T-helper 1 cell treated with Interleukin-12 subunit alpha and Interleukin-12 subunit beta and Interleukin-4 antibody, amounts not matched to agents 30 μg/mL and 1 μg/mL, for 36 hours (primary cell): ENCODE data around the gene RASSF3.

ENCODE experiments used
- H3K27ac Mint-ChIP-seq: one replicate; pipeline ENCODE4 v1.8.0; 2021; ENCODE audit warnings: mild to moderate bottlenecking, mixed read lengths
- H3K27me3 Mint-ChIP-seq: one replicate; pipeline ENCODE4 v1.8.0; 2021; ENCODE audit warnings: low read depth, mixed read lengths
- H3K36me3 Mint-ChIP-seq: one replicate; pipeline ENCODE4 v1.8.0; 2021; ENCODE audit warnings: low read depth, mixed read lengths
- H3K4me1 Mint-ChIP-seq: one replicate; pipeline ENCODE4 v1.8.0; 2021; ENCODE audit warnings: low read depth, mixed read lengths
- H3K4me3 Mint-ChIP-seq: one replicate; pipeline ENCODE4 v1.8.0; 2021; ENCODE audit warnings: mild to moderate bottlenecking, moderate library complexity, mixed read lengths
- H3K9me3 Mint-ChIP-seq: one replicate; pipeline ENCODE4 v1.8.0; 2021; ENCODE audit warnings: mixed read lengths

The RASSF3 gene

GRCh38 chr12:64610079-64610659 lies at the start of gene RASSF3:
Gene RASSF3 (plus strand): TSS chr12:64610495. CDS start chr12:64610633, 138 bp downstream.
- H3K27ac Mint-ChIP-seq = peak within 1 kb of the TSS; percentile 90
- no peaks in the 10 kb centered on the region for H3K9me3 Mint-ChIP-seq
- peaks cover 26% of the 10 kb centered on the region for H3K4me1 Mint-ChIP-seq
- no peaks in the 10 kb centered on the region for H3K27me3 Mint-ChIP-seq
- peaks cover 18% of the 10 kb centered on the region for H3K36me3 Mint-ChIP-seq
- H3K4me3 Mint-ChIP-seq = peak within 1 kb of the TSS; percentile 99

- Mint-ChIP-seq H3K27me3 (peaks cover 5% of the 10 kb centered on the region), H3K4me1 (no peaks in the 10 kb centered on the region), H3K36me3 (no peaks in the 10 kb centered on the region), H3K27ac (no peak overlapping the region), H3K9me3 (no peaks in the 10 kb centered on the region), H3K4me3 (no peak overlapping the region)
Observed at GRCh38 chr12:64561302-64562136, 48.8 kb upstream of the RASSF3 start.

GRCh38 chr12:64566122-64566521 lies 44.2 kb upstream of the RASSF3 start:
- Mint-ChIP-seq H3K4me1 (peaks cover 6% of the 10 kb centered on the region), H3K27me3 (no peaks in the 10 kb centered on the region), H3K9me3 (no peaks in the 10 kb centered on the region), H3K36me3 (no peaks in the 10 kb centered on the region), H3K4me3 (no peak overlapping the region), H3K27ac (no peak overlapping the region)

GRCh38 chr12:64566831-64567517 lies 43.3 kb upstream of the RASSF3 start:
- peaks cover 8% of the 10 kb centered on the region for H3K4me1 Mint-ChIP-seq
- no peak overlapping the region for H3K27ac Mint-ChIP-seq
- no peaks in the 10 kb centered on the region for H3K9me3 Mint-ChIP-seq
- H3K4me3 Mint-ChIP-seq = no peak overlapping the region
- no peaks in the 10 kb centered on the region for H3K27me3 Mint-ChIP-seq
- no peaks in the 10 kb centered on the region for H3K36me3 Mint-ChIP-seq

- no peak overlapping the region for H3K4me3 Mint-ChIP-seq
- no peaks in the 10 kb centered on the region for H3K36me3 Mint-ChIP-seq
- no peak overlapping the region for H3K27ac Mint-ChIP-seq
- H3K27me3 Mint-ChIP-seq = no peaks in the 10 kb centered on the region
- H3K9me3 Mint-ChIP-seq = no peaks in the 10 kb centered on the region
- H3K4me1 Mint-ChIP-seq = peaks cover 8% of the 10 kb centered on the region
Observed at GRCh38 chr12:64567570-64567969, 42.7 kb upstream of the RASSF3 start.

- H3K4me1 Mint-ChIP-seq = peaks cover 8% of the 10 kb centered on the region
- no peak overlapping the region for H3K27ac Mint-ChIP-seq
- H3K36me3 Mint-ChIP-seq = no peaks in the 10 kb centered on the region
- H3K9me3 Mint-ChIP-seq = no peaks in the 10 kb centered on the region
- H3K27me3 Mint-ChIP-seq = no peaks in the 10 kb centered on the region
- no peak overlapping the region for H3K4me3 Mint-ChIP-seq
Observed at GRCh38 chr12:64568298-64568697, 42.0 kb upstream of the RASSF3 start.

DNA sequence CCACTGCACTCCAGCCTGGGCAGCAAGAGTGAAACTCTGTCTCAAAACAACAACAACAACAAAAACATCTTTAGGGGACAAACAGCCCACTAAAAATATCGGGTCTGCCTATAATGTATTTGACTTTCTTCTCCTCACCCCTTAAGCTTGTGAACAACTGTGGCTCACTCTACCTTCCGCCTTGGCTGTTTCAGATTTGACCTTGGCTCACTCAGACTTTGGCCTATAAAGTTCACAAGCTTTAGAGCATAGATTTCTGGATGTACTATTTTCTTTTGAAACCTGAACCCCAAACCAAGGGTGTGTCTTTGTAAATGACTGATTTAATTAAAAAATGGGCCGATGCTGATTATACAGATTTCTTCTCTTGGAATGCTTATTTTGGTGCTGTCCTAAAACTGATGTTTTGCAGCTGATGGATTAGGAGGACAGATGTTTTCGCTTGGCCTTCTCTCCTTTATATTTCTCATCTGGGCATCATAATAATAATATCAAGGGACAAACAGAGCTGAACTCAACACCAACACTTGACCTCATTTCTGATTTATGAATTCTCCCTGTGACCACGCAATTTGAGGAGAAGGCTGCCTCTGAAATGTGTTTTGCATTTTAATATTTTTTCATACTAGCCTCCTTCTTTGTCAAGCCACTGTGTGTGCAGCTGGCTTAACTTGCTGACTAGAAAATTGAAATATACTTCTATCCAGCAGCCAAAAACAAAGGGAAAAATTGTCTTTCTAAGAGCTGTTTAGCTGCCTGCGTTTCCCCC lies 40.2 kb upstream of the RASSF3 start:
- H3K36me3 Mint-ChIP-seq = no peaks in the 10 kb centered on the region
- H3K4me3 Mint-ChIP-seq = no peak overlapping the region
- H3K4me1 Mint-ChIP-seq = peaks cover 8% of the 10 kb centered on the region
- H3K27me3 Mint-ChIP-seq = no peaks in the 10 kb centered on the region
- H3K9me3 Mint-ChIP-seq = peaks cover 11% of the 10 kb centered on the region
- no peak overlapping the region for H3K27ac Mint-ChIP-seq

DNA sequence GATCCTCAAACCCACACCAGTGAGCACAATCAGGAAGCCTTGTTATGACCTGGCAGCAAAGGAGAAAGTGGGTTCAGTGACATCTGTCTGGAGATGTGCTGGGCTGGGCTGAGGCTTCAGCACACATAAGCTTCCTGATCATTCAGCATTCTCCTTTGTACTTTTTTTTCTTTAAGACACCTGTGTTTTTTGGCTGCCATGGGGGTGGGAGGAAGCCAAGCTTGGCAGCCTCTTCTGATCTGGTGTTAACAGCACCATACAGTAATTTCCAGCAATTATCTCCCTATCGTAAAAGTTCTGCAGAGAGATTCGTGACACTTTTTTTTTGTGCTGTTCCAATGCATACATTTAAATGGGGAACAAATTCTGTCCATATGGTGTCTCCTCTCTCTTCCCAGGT lies 38.9 kb upstream of the RASSF3 start:
- peaks cover 18% of the 10 kb centered on the region for H3K9me3 Mint-ChIP-seq
- no peaks in the 10 kb centered on the region for H3K27me3 Mint-ChIP-seq
- H3K4me1 Mint-ChIP-seq = peaks cover 8% of the 10 kb centered on the region
- no peaks in the 10 kb centered on the region for H3K36me3 Mint-ChIP-seq
- H3K27ac Mint-ChIP-seq = no peak overlapping the region
- no peak overlapping the region for H3K4me3 Mint-ChIP-seq

DNA sequence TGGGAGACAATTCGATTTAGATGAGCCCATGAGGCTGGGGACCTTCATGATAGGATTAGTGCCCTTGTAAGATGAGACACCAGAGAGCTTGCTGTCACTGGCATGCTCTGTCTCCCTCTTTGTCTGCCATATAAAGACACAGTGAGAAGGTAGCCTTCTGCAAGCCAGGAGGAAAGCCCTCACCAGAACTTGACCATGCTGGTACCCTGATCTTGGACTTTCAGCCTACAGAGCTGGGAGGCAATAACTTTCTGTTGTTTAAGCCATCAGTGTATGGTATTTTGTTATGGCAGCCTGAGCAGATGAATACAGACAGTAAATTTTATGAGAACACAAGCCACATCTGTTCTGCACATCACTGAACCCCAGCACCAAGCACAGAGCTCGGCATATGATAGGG lies 38.1 kb upstream of the RASSF3 start:
- Mint-ChIP-seq H3K27me3 (no peaks in the 10 kb centered on the region), H3K27ac (no peak overlapping the region), H3K4me3 (no peak overlapping the region), H3K4me1 (peaks cover 8% of the 10 kb centered on the region), H3K9me3 (peaks cover 21% of the 10 kb centered on the region), H3K36me3 (no peaks in the 10 kb centered on the region)

- peaks cover 21% of the 10 kb centered on the region for H3K9me3 Mint-ChIP-seq
- no peaks in the 10 kb centered on the region for H3K36me3 Mint-ChIP-seq
- peaks cover 2% of the 10 kb centered on the region for H3K4me1 Mint-ChIP-seq
- H3K4me3 Mint-ChIP-seq = no peak overlapping the region
- H3K27me3 Mint-ChIP-seq = no peaks in the 10 kb centered on the region
- H3K27ac Mint-ChIP-seq = no peak overlapping the region
Observed at GRCh38 chr12:64574837-64575236, 35.5 kb upstream of the RASSF3 start.

DNA sequence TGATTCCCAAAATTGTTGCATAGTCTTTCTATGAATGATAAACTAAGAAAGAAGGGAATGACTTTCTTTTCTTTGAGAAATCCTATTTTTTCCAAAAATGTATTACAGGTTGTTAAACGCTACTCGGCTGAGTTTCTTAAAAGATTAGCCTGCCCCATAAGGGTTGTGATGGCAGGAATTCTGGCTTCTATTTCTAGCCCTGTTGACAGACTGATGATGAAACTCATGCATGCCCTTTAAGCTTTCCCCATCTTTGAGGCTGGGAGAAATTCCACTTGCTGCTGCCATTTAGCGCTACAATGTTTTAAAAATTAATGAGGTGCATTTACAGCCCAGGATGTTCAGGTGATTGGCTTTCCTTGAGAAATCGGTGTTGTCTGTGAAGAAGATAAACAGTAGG lies 33.2 kb upstream of the RASSF3 start:
- H3K27ac Mint-ChIP-seq = no peak overlapping the region
- H3K9me3 Mint-ChIP-seq = peaks cover 21% of the 10 kb centered on the region

GRCh38 chr12:64578566-64578965 lies 31.7 kb upstream of the RASSF3 start:
- H3K4me1 Mint-ChIP-seq = peaks cover under 1% of the 10 kb centered on the region
- no peaks in the 10 kb centered on the region for H3K36me3 Mint-ChIP-seq
- no peak overlapping the region for H3K4me3 Mint-ChIP-seq
- H3K27ac Mint-ChIP-seq = no peak overlapping the region
- H3K9me3 Mint-ChIP-seq = peaks cover 19% of the 10 kb centered on the region
- H3K27me3 Mint-ChIP-seq = no peaks in the 10 kb centered on the region

More for the DNA sequence above, 33.2 kb upstream of the RASSF3 start:
- no peaks in the 10 kb centered on the region for H3K4me1 Mint-ChIP-seq
- no peaks in the 10 kb centered on the region for H3K27me3 Mint-ChIP-seq
- no peaks in the 10 kb centered on the region for H3K36me3 Mint-ChIP-seq
- no peak overlapping the region for H3K4me3 Mint-ChIP-seq

DNA sequence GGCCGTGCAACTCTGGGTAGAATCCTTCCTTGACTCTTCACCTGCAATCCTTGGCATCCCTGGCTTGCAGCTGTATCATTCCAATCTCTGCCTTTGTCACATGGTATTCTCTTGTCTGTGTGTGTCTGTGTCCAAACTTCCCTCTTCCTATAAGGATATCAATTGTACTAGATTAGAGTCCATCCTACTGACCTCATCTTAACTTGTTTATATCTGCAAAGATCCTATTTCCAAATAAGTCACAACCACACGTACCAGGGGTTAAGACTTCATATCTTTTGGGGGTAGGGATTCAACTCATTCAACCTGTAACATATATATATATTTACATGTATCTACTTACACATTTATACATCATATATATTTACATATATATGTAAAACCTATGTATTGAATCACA lies 29.6 kb upstream of the RASSF3 start:
- Mint-ChIP-seq H3K4me1 (peaks cover 11% of the 10 kb centered on the region), H3K27ac (no peak overlapping the region), H3K27me3 (no peaks in the 10 kb centered on the region), H3K4me3 (no peak overlapping the region), H3K9me3 (peaks cover 10% of the 10 kb centered on the region), H3K36me3 (no peaks in the 10 kb centered on the region)

DNA sequence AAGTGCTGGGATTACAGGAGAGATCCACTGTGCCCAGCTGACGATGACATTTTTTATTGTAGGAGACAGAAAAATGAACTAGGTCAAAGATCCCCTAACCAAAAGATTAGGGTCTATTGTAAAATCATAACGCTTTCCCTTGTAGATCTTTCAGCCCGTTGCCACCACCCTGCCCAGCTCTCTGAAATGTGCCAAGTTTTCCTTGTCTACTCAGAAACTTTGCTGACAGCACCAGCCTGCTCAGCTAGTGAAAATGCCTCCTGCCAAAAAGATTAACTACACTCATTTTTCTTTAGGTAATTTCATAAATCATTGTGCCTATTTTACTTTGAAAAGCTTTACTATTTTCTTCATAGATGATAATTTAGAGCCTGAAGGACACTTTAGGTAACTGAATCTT lies 28.2 kb upstream of the RASSF3 start:
- Mint-ChIP-seq H3K27ac (no peak overlapping the region), H3K27me3 (no peaks in the 10 kb centered on the region), H3K4me1 (peaks cover 11% of the 10 kb centered on the region), H3K9me3 (no peaks in the 10 kb centered on the region), H3K4me3 (no peak overlapping the region), H3K36me3 (no peaks in the 10 kb centered on the region)
